ENCODE measurements around the gene REC8.

Gene REC8

GRCh38 chr14:24211311-24211710 is 39.4 kb downstream of the REC8 start:
- ATAC-seq = no peak
- TF ChIP-seq CSRNP3 (CRISPR knock-in tag; IDR thresholded peaks at IDR 0.05) (no peak), RARB (CRISPR knock-in tag; IDR thresholded peaks at IDR 0.05) (no peak), SNAI2 (CRISPR knock-in tag; IDR thresholded peaks at IDR 0.05) (no peak), PPARA (CRISPR knock-in tag; IDR thresholded peaks at IDR 0.05; ENCODE audit: borderline replicate concordance) (no peak), ZC3H10 (CRISPR knock-in tag; IDR thresholded peaks at IDR 0.05) (no peak), ISL1 (CRISPR knock-in tag; IDR thresholded peaks at IDR 0.05) (no peak), ESRRG (CRISPR knock-in tag; IDR thresholded peaks at IDR 0.05) (no peak), ZFP30 (CRISPR knock-in tag; IDR thresholded peaks at IDR 0.05) (no peak), OSR1 (CRISPR knock-in tag; IDR thresholded peaks at IDR 0.05) (no peak), CSDC2 (CRISPR knock-in tag; IDR thresholded peaks at IDR 0.05) (no peak), ARNTL (CRISPR knock-in tag; IDR thresholded peaks at IDR 0.05; ENCODE audit: borderline replicate concordance, low read depth) (no peak), TCF4 (CRISPR knock-in tag; IDR thresholded peaks at IDR 0.05; ENCODE audit: borderline replicate concordance) (no peak), TSHZ2 (CRISPR knock-in tag; IDR thresholded peaks at IDR 0.05) (no peak), PATZ1 (CRISPR knock-in tag; IDR thresholded peaks at IDR 0.05; ENCODE audit: borderline replicate concordance) (no peak), BACH2 (CRISPR knock-in tag; IDR thresholded peaks at IDR 0.05; ENCODE audit: borderline replicate concordance) (no peak), TOX (CRISPR knock-in tag; IDR thresholded peaks at IDR 0.05; ENCODE audit: borderline replicate concordance) (no peak), CREB5 (CRISPR knock-in tag; IDR thresholded peaks at IDR 0.05; ENCODE audit: low read depth) (no peak)

- ATAC-seq = peak; percentile 91
- TF ChIP-seq TCF4 (CRISPR knock-in tag; IDR thresholded peaks at IDR 0.05; ENCODE audit: borderline replicate concordance) (no peak; the same call in 1 of the 2 replicates), PATZ1 (CRISPR knock-in tag; IDR thresholded peaks at IDR 0.05; ENCODE audit: borderline replicate concordance) (peak; percentile 83), ZFP3 (CRISPR knock-in tag; IDR thresholded peaks at IDR 0.05) (0 out of 2 replicates have a peak, but pooled peaks have one; percentile 43), CSRNP3 (CRISPR knock-in tag; IDR thresholded peaks at IDR 0.05) (0 out of 2 replicates have a peak, but pooled peaks have one; percentile 65), SNAI2 (CRISPR knock-in tag; IDR thresholded peaks at IDR 0.05) (no peak; the same call in 1 of the 2 replicates), TSHZ2 (CRISPR knock-in tag; IDR thresholded peaks at IDR 0.05) (no peak), ZNF70 (CRISPR knock-in tag; IDR thresholded peaks at IDR 0.05) (no peak), GLIS3 (CRISPR knock-in tag; IDR thresholded peaks at IDR 0.05) (peak; percentile 71; the same call in 1 of the 2 replicates), CREB5 (CRISPR knock-in tag; IDR thresholded peaks at IDR 0.05; ENCODE audit: low read depth) (no peak), PPARA (CRISPR knock-in tag; IDR thresholded peaks at IDR 0.05; ENCODE audit: borderline replicate concordance) (no peak), RARB (CRISPR knock-in tag; IDR thresholded peaks at IDR 0.05) (0 out of 2 replicates have a peak, but pooled peaks have one; percentile 36), ZNF8 (CRISPR knock-in tag; IDR thresholded peaks at IDR 0.05) (no peak), CSDC2 (CRISPR knock-in tag; IDR thresholded peaks at IDR 0.05) (peak; percentile 56; the same call in 1 of the 2 replicates), ESRRG (CRISPR knock-in tag; IDR thresholded peaks at IDR 0.05) (no peak), ARNTL (CRISPR knock-in tag; IDR thresholded peaks at IDR 0.05; ENCODE audit: borderline replicate concordance, low read depth) (no peak)
Measured at GRCh38 chr14:24212924-24213865, 41.3 kb downstream of the REC8 start, which contains the start of gene CHMP4A. Gene CHMP4A, minus strand, starts transcription at chr14:24213488. Its CDS starts 49 bp downstream, at chr14:24213439.
